NT2/D1 (cell line): Measurements from ENCODE around the gene ENPP1.
"Not testable (repeated sequence)": the region's sequence is repeated elsewhere in the genome, so short reads cannot be mapped to it uniquely, and the experiment has no call there.

ENCODE experiments used
- DNase-seq: peaks from one replicate; pipeline ENCODE4 v3.0.0-alpha.2; 2011; ENCODE audit warnings: low read depth, low spot score
- H3K27me3 ChIP-seq: 2 replicates; pipeline ENCODE4 v1.6.0; 2011; ENCODE audit warnings: mild to moderate bottlenecking; ENCODE audit not compliant: insufficient read length, insufficient read depth
- H3K36me3 ChIP-seq: 2 replicates; pipeline ENCODE4 v1.6.1; 2011; ENCODE audit warnings: mild to moderate bottlenecking, low read length, mixed read lengths; ENCODE audit not compliant: insufficient read depth, insufficient read length
- H3K4me1 ChIP-seq: 2 replicates; pipeline ENCODE4 v1.5.1; 2011; ENCODE audit not compliant: insufficient read depth, insufficient read length
- H3K4me3 ChIP-seq: 2 replicates; pipeline ENCODE4 v1.5.1; 2011; ENCODE audit warnings: low read depth; ENCODE audit not compliant: insufficient read length
- H3K9ac ChIP-seq: 2 replicates; pipeline ENCODE4 v1.6.0; 2011; ENCODE audit warnings: low read depth; ENCODE audit not compliant: insufficient read length
- H3K9me3 ChIP-seq: 2 replicates; pipeline ENCODE4 v1.5.1; 2011; ENCODE audit warnings: mild to moderate bottlenecking, low read length; ENCODE audit not compliant: insufficient read depth
- SUZ12 ChIP-seq: IDR thresholded peaks from 2 replicates; pipeline ENCODE4 v1.6.1; 2011; ENCODE audit not compliant: insufficient read length, insufficient read depth; ENCODE audit errors: extremely low read depth
- YY1 ChIP-seq: IDR thresholded peaks from 2 replicates; pipeline ENCODE4 v1.6.1; 2011; ENCODE audit not compliant: insufficient read length, insufficient read depth
- ZNF274 ChIP-seq: IDR thresholded peaks from 2 replicates; pipeline ENCODE4 v1.6.1; 2011; ENCODE audit warnings: mild to moderate bottlenecking, low read depth, low read length

The ENPP1 gene

DNA sequence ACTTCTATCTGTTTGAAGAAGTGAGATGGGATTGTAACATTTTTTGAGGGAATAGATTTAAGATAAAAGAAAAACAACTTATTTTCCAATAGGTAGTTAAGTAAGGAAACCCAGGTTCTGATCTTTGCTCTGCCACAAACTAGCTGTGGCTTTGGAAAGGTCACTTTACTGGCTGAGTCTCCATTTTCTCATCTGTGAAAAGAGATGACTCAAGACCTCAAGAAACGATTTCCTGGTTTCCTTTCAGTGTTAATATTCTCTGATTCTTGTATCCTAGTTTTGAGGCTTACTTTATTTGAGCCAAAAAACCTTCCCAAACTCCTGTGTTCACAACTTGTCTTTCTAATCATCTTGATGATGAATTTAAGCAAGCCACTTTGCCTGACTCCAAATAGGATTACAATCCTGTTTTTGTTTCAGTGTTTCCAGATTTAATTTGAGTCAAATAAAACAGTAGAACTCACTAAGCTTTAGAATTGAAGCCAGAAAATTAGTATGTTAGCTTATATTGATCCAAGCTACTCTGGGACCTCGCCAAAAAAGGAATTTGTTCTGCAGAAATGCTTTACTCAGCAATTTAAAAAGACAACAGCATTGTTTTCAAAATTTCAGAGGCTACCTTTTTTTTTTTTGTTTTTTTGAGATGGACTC lies 51.1 kb downstream of the ENPP1 start:
- Histone ChIP-seq H3K9ac (no peak overlapping the region), H3K27me3 (no peaks in the 10 kb centered on the region), H3K4me3 (no peak overlapping the region), H3K9me3 (no peaks in the 10 kb centered on the region), H3K4me1 (no peaks in the 10 kb centered on the region), H3K36me3 (peaks cover 5% of the 10 kb centered on the region)
- DNase-seq: no peak
- TF ChIP-seq YY1 (no peak), ZNF274 (no peak), SUZ12 (no peak)

- H3K9ac ChIP-seq, H3K27me3 ChIP-seq, H3K9me3 ChIP-seq, H3K36me3 ChIP-seq, H3K4me1 ChIP-seq, H3K4me3 ChIP-seq: not testable (repeated sequence)
- DNase-seq: peak; percentile 22
Observed at GRCh38 chr6:131859658-131860057, 51.8 kb downstream of the ENPP1 start.

DNA sequence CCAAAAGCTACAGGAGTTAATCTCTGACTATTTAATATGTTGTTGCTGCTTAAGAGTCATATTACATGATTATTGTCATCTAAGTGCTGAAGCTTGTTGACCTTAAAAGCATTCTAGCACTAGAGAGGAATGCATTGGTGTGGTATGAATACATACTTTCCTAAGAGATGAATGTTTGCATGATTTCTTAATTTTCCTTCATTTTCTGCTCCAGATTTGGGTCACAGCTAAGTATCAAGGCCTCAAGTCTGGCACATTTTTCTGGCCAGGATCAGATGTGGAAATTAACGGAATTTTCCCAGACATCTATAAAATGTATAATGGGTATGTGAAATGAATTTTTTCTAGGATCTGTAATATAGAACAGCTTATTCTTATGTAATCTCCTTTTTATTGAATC lies 53.6 kb downstream of the ENPP1 start:
- Histone ChIP-seq H3K9ac (no peak overlapping the region), H3K36me3 (peaks cover 5% of the 10 kb centered on the region), H3K4me3 (no peak overlapping the region), H3K4me1 (no peaks in the 10 kb centered on the region), H3K27me3 (no peaks in the 10 kb centered on the region), H3K9me3 (no peaks in the 10 kb centered on the region)
- TF ChIP-seq YY1 (no peak), ZNF274 (no peak), SUZ12 (no peak)
- DNase-seq: no peak

GRCh38 chr6:131862476-131862875 lies 54.7 kb downstream of the ENPP1 start:
- H3K4me1 ChIP-seq: no peaks in the 10 kb centered on the region

DNA sequence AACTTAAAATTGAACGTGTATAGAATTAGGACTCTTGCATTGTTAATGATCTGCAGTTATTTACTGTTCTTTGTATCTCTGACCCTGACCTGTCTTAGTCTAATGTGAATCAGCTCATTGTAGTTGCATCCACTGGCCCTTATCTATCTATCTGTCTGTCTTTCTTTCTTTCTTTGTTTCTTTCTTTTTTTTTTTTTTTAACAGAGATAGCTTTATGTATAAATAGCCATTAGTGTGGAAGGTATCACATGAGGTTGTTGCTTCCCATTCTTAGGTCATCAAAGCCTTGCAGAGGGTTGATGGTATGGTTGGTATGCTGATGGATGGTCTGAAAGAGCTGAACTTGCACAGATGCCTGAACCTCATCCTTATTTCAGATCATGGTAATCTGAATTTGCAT lies 59.9 kb downstream of the ENPP1 start:
- Histone ChIP-seq H3K9ac (no peak overlapping the region), H3K9me3 (no peaks in the 10 kb centered on the region), H3K4me3 (no peak overlapping the region), H3K4me1 (no peaks in the 10 kb centered on the region), H3K27me3 (no peaks in the 10 kb centered on the region), H3K36me3 (no peaks in the 10 kb centered on the region)
- DNase-seq: no peak
- TF ChIP-seq YY1 (no peak), ZNF274 (no peak), SUZ12 (no peak)

More at GRCh38 chr6:131862476-131862875, 54.7 kb downstream of the ENPP1 start:
- TF ChIP-seq SUZ12: no peak
- Histone ChIP-seq H3K4me3 (no peak overlapping the region), H3K9ac (no peak overlapping the region), H3K27me3 (no peaks in the 10 kb centered on the region), H3K36me3 (peaks cover 5% of the 10 kb centered on the region), H3K9me3 (no peaks in the 10 kb centered on the region)
- DNase-seq: no peak

- H3K9me3 ChIP-seq: no peaks in the 10 kb centered on the region
- no peak for TF ChIP-seq ZNF274
Observed at GRCh38 chr6:131868836-131869235, 61.0 kb downstream of the ENPP1 start.

DNA sequence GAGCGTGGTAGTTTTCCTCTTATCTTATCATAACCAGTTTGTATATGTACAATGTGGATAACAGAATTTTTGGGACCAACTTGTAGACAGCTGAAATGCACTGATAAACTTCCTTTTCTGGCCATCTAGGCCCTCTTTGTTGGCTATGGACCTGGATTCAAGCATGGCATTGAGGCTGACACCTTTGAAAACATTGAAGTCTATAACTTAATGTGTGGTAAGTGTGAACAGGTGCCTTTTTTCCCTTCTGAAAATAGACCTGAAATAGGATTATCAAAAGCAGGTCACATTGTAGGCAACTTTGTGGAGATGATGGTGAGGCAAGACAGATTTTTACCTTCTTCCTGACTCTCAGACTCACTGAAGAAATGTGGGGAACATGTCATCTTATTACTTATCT lies 67.8 kb downstream of the ENPP1 start:
- H3K27me3 ChIP-seq: no peaks in the 10 kb centered on the region
- no peak overlapping the region for H3K4me3 ChIP-seq
- no peak for DNase-seq
- peaks cover 25% of the 10 kb centered on the region for H3K36me3 ChIP-seq
- TF ChIP-seq SUZ12 (no peak), YY1 (no peak), ZNF274 (no peak)
- H3K9me3 ChIP-seq: no peaks in the 10 kb centered on the region
- H3K9ac ChIP-seq: no peak overlapping the region
- H3K4me1 ChIP-seq: no peaks in the 10 kb centered on the region

More at GRCh38 chr6:131868836-131869235, 61.0 kb downstream of the ENPP1 start:
- H3K4me3 ChIP-seq: no peak overlapping the region
- no peak overlapping the region for H3K9ac ChIP-seq
- no peaks in the 10 kb centered on the region for H3K27me3 ChIP-seq
- no peaks in the 10 kb centered on the region for H3K4me1 ChIP-seq
- H3K36me3 ChIP-seq: no peaks in the 10 kb centered on the region
- DNase-seq: no peak

DNA sequence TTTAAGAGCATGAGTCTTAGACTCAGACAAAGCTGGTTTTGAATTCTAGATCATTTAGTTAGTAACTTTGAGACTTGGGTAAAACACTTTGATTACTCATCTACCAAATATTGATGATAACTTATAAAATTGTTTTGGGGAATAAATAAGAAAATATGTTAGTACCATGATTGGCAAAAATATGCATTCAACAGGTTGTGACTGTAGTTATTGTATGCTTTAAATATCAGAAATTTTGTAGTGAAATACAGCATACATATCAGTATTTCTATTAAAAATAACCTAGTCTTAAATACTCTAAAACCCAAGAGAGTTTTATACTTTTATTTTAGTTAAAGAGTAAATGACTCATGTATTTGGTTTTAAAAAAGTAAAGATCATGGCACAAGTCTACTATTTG lies 68.7 kb downstream of the ENPP1 start:
- Histone ChIP-seq H3K4me1 (no peaks in the 10 kb centered on the region), H3K4me3 (no peak overlapping the region), H3K9ac (no peak overlapping the region), H3K9me3 (no peaks in the 10 kb centered on the region), H3K36me3 (peaks cover 28% of the 10 kb centered on the region), H3K27me3 (no peaks in the 10 kb centered on the region)
- DNase-seq: no peak
- no peak for TF ChIP-seq YY1
- TF ChIP-seq SUZ12: no peak
- no peak for TF ChIP-seq ZNF274
